PC-3 (cell line): ENCODE results near the gene GZF1. TPM values are rescaled to one million over a fixed set of nuclear protein-coding genes. Genes with fewer than 3 reads are reported as not detected.

Source experiments
- ATAC-seq: fragments of 200-7000 bp; cut with Tn5 transposase; 2 replicates; pipeline ENCODE4 v1.9.1; 2020; ENCODE audit warnings: mild to moderate bottlenecking, moderate library complexity
- BruUV-seq: library from RNA; stranded (reverse); fragments of 400-500 nt; replicated peaks from 2 replicates; lab custom pipeline; 2021; lab: Mats Ljungman, UMichigan
- CTCF ChIA-PET: fragments of 300-600 bp; sonication (Branson Sonifier 250); formaldehyde crosslinking; loops from one replicate; lab custom pipeline; 2022; ENCODE audit warnings: antibody characterized with exemption; lab: Charles Lee
- POLR2A ChIA-PET: fragments of 300-600 bp; sonication (Branson Sonifier 250); formaldehyde crosslinking; loops from one replicate; lab custom pipeline; 2022; ENCODE audit warnings: antibody characterized with exemption; ENCODE audit not compliant: unreplicated experiment; lab: Charles Lee
- DNase-seq: peaks from one replicate; pipeline ENCODE4 v3.0.0-alpha.2; 2015
- H2AFZ ChIP-seq: fragments of 300-600 bp; sonication (generic); 2 replicates; pipeline ENCODE4 v1.6.0; 2016; ENCODE audit warnings: antibody characterized with exemption, low read length
- H3F3A ChIP-seq: fragments of 300-600 bp; sonication (generic); one replicate; pipeline ENCODE4 v1.6.0; 2017; ENCODE audit warnings: antibody characterized with exemption, low read length, control low read depth, mild to moderate bottlenecking; ENCODE audit not compliant: unreplicated experiment
- H3K27ac ChIP-seq: fragments of 300-600 bp; sonication (generic); 2 replicates; pipeline ENCODE4 v1.5.1; 2016; ENCODE audit warnings: mild to moderate bottlenecking, low read length
- H3K27me3 ChIP-seq: fragments of 300-600 bp; sonication (generic); 2 replicates; pipeline ENCODE4 v1.6.1; 2016; ENCODE audit warnings: low read length, mixed read lengths
- H3K36me3 ChIP-seq: fragments of 300-600 bp; sonication (generic); 2 replicates; pipeline ENCODE4 v1.6.1; 2016; ENCODE audit warnings: low read depth, mixed run types, low read length, mixed read lengths
- H3K4me1 ChIP-seq: fragments of 300-600 bp; sonication (generic); 2 replicates; pipeline ENCODE4 v1.5.1; 2016; ENCODE audit warnings: low read length; ENCODE audit not compliant: insufficient read depth
- H3K4me2 ChIP-seq: fragments of 300-600 bp; sonication (generic); 2 replicates; pipeline ENCODE4 v1.6.0; 2016; ENCODE audit warnings: low read length
- H3K4me3 ChIP-seq: fragments of 300-600 bp; sonication (generic); 2 replicates; pipeline ENCODE4 v1.5.1; 2016; ENCODE audit warnings: mild to moderate bottlenecking, low read length, mixed read lengths
- H3K79me2 ChIP-seq: fragments of 300-600 bp; sonication (generic); 2 replicates; pipeline ENCODE4 v1.6.1; 2017; ENCODE audit warnings: low read length, mixed read lengths
- H3K9ac ChIP-seq: fragments of 300-600 bp; sonication (generic); 2 replicates; pipeline ENCODE4 v1.6.0; 2016; ENCODE audit warnings: mild to moderate bottlenecking, low read length
- H3K9me2 ChIP-seq: fragments of 300-600 bp; sonication (generic); replicated peaks from 2 replicates; pipeline ENCODE4 v1.6.1; 2016; ENCODE audit warnings: mixed run types, low read length, mixed read lengths
- H3K9me3 ChIP-seq: fragments of 300-600 bp; sonication (generic); 2 replicates; pipeline ENCODE4 v1.6.1; 2016; ENCODE audit warnings: low read length, mixed read lengths
- H4K20me1 ChIP-seq: fragments of 300-600 bp; sonication (generic); 2 replicates; pipeline ENCODE4 v1.6.1; 2016; ENCODE audit warnings: low read length, mixed read lengths
- CTCF ChIP-seq: fragments of 300-600 bp; sonication (generic); conservative IDR thresholded peaks from 2 replicates; pipeline ENCODE4 v1.5.1; 2017; ENCODE audit warnings: antibody characterized with exemption, low read depth, mild to moderate bottlenecking, low read length
- EZH2 ChIP-seq: fragments of 300-600 bp; sonication (generic); IDR thresholded peaks from one replicate; pipeline ENCODE4 v1.6.1; 2017; ENCODE audit warnings: antibody characterized with exemption, mild to moderate bottlenecking, low read length; ENCODE audit not compliant: unreplicated experiment
- EZH2phosphoT487 ChIP-seq: fragments of 300-600 bp; sonication (generic); IDR thresholded peaks from 2 replicates; pipeline ENCODE4 v1.6.1; 2018; ENCODE audit warnings: mild to moderate bottlenecking, antibody characterized with exemption, low read length, borderline replicate concordance
- intact Hi-C: fragments of 100-400 bp; cut with micrococcal nuclease; formaldehyde crosslinking; loops from 2 replicates; pipeline ENCODE4 v1.9.0; 2023
- total RNA-seq: library from RNA; depleted of rRNA; stranded (reverse); fragments of >200 nt; gene quantifications from 2 replicates; pipeline ENCODE4 v1.2.3, GENCODE V29; 2014; rRNA removed

Gene GZF1
- total RNA-seq, 1 experiment from 2014 or later = 16.0 TPM

- H3F3A ChIP-seq = no peaks in the 10 kb centered on the region
- peak overlapping the region; percentile 89 for H3K9ac ChIP-seq
- intact Hi-C loops = no loop called here
- ChIA-PET CTCF (no interaction called here), POLR2A (no interaction called here)
- no peaks in the 10 kb centered on the region for H3K9me2 ChIP-seq
- peak overlapping the region; percentile 74 for H3K4me3 ChIP-seq
- peaks cover 12% of the 10 kb centered on the region for H3K4me1 ChIP-seq
- H3K79me2 ChIP-seq = peaks cover 59% of the 10 kb centered on the region
- H2AFZ ChIP-seq = peak overlapping the region; percentile 77
- no peaks in the 10 kb centered on the region for H3K36me3 ChIP-seq
- TF ChIP-seq EZH2 = no peak
- TF ChIP-seq EZH2phosphoT487 = no peak
- TF ChIP-seq CTCF = no peak
- peak; percentile 61 for DNase-seq
- H3K4me2 ChIP-seq = peak overlapping the region; percentile 81
- peak; percentile 29 for ATAC-seq
- TSS peak; percentile 43 for BruUV-seq
- no peaks in the 10 kb centered on the region for H4K20me1 ChIP-seq
- no peaks in the 10 kb centered on the region for H3K9me3 ChIP-seq
- no peaks in the 10 kb centered on the region for H3K27me3 ChIP-seq
- peak overlapping the region; percentile 14 for H3K27ac ChIP-seq
Measured at GRCh38 chr20:23419995-23420901, 58.3 kb downstream of the GZF1 start.

GRCh38 chr20:23420943-23421931 is 59.3 kb downstream of the GZF1 start, which contains the start of gene NAPB:
Gene NAPB, minus strand, starts transcription at chr20:23421488. Its CDS starts 86 bp downstream, at chr20:23421402.
- no TSS peak for BruUV-seq
- peak; percentile 99 for ATAC-seq
- CTCF ChIA-PET = interaction anchor here (0.7 to 0.9 kb wide), 3 partner anchors 63 to 80 kb away, joined by 3 to 8 read pairs (median 4); no protein-coding TSS in a partner anchor

More at GRCh38 chr20:23420943-23421931, 59.3 kb downstream of the GZF1 start, which contains the start of gene NAPB:
- Histone ChIP-seq H2AFZ (peak within 1 kb of the TSS; percentile 77), H3K4me2 (peak within 1 kb of the TSS; percentile 81), H3K9ac (peak within 1 kb of the TSS; percentile 89), H3K27me3 (no peaks in the 10 kb centered on the region), H3K9me2 (no peaks in the 10 kb centered on the region), H3K4me1 (peaks cover 12% of the 10 kb centered on the region), H3K9me3 (no peaks in the 10 kb centered on the region), H3K27ac (peak within 1 kb of the TSS; percentile 14), H3F3A (no peaks in the 10 kb centered on the region), H4K20me1 (no peaks in the 10 kb centered on the region), H3K79me2 (peaks cover 49% of the 10 kb centered on the region), H3K36me3 (no peaks in the 10 kb centered on the region), H3K4me3 (peak within 1 kb of the TSS; percentile 74)
- intact Hi-C loops = loop anchor here (1.0 kb wide), 1 partner anchor 71 kb away; the partner anchor contains the start of gene NXT1
- POLR2A ChIA-PET = interaction anchor here (0.7 to 0.9 kb wide), 3 partner anchors 63 to 1509 kb away, joined by 3 to 9 read pairs (median 4); no protein-coding TSS in a partner anchor
- peak; percentile 95 for DNase-seq
- TF ChIP-seq EZH2 (no peak), CTCF (no peak; the same call in 1 of the 2 replicates), EZH2phosphoT487 (no peak)

Other genes with a start within 250 kb of the GZF1 start
- gene NXT1, start 11.4 kb upstream of the GZF1 start, total RNA-seq = 82.0 and 98.0 TPM in 2 replicates
- 5.0 and 7.8 TPM in 2 replicates for gene NAPB, start 59.3 kb downstream of the GZF1 start, total RNA-seq
- not detected in 2 replicates for gene CSTL1, start 77.5 kb downstream of the GZF1 start, total RNA-seq
- gene CST11, start 90.7 kb downstream of the GZF1 start, total RNA-seq = not detected in 2 replicates
- gene CST8, start 128.9 kb downstream of the GZF1 start, total RNA-seq = not detected in 2 replicates
- gene CST9L, start 206.3 kb downstream of the GZF1 start, total RNA-seq = not detected in 2 replicates
- not detected in 2 replicates for gene CST9, start 243.7 kb downstream of the GZF1 start, total RNA-seq